HG03558 (cell line): Measurements from ENCODE around the gene TPM3.
"Not testable (repeated sequence)": the region's sequence is repeated elsewhere in the genome, so short reads cannot be mapped to it uniquely, and the experiment has no call there.

ENCODE experiments used
- ATAC-seq: cut with Tn5 transposase; IDR thresholded peaks from one replicate; pipeline ENCODE4 v1.9.1; 2021; ENCODE audit warnings: moderate number of reproducible peaks; ENCODE audit not compliant: unreplicated experiment; ENCODE audit errors: extremely low read depth

TPM3 gene

DNA sequence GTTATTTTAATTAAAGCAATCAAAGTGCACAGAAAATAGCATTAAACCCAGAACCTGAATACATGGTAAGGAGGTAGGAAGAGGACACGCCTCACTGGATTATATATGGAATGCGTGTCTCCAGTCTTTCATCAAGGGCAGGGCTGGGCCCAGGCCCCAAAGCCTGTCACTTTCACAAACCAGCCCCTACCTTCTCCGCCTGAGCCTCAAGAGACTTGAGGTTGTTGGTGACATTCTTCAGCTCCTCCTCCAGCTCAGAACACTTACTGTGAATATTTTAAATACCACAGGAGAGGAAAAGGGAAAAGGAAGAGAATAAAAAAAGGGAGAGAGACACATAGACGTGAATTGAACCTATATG lies 20.7 kb downstream of the TPM3 start:
- ATAC-seq = no peak

- no peak for ATAC-seq
Observed at GRCh38 chr1:154170547-154171222, 21.2 kb downstream of the TPM3 start.

GRCh38 chr1:154167461-154167860 lies 24.4 kb downstream of the TPM3 start:
- no peak for ATAC-seq

GRCh38 chr1:154166207-154166606 lies 25.7 kb downstream of the TPM3 start:
- no peak for ATAC-seq

DNA sequence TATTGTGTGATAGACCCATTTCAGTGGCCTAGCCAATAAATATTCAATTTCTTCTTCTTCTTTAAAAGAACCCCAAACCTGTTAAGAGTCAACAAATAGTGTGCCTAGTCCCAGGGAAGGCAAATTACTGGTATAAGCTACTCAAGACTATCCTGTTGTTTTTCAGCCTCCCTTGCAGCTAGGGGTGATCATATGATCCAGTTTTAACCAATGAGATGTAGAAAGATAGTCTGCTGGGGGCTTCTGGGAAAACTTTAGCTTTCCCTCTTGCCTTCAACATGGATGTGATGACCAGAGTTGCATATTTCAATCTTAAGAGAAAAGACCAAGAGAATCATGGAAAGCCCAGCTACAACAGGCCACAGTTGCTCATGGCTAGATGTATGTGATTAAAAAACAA lies 32.3 kb downstream of the TPM3 start:
- no peak for ATAC-seq

DNA sequence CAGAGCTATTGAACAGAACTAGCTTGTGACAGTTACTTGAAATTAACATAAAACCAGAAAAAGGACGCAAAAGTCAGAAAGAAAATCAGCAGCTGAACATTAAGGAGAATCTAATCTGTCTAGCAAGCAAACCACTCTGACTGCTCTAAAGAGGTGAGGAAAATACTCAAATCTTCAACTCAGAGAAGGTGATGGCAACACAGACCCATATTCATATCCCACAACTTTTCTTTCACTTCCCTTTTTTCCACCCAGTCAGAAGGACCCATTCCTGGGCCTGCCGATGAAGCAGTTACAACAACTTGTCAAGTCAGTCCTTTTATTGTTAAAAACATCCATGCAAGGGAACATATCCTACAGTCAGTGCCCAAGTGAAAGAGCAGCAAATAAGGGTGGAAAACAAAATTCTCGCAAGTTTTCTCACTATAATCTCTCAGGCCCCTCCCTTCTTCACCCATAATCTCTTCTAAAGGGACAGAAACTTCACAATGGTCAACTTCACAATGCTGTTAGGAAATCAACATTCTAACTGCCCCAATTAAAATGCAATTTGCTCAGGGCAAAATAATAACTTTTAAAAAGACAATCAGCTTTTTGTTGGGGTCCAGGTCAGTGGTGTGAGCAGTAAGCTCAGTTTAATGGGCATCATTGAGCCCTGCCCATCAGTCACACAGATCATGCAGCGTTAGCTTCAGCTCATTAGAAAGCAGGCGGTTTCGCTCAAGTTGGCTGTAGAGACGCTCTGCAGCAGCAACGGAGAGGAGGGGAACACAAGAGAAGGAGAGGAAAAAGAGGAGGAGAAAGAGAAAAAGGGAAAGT lies 33.4 kb downstream of the TPM3 start:
- ATAC-seq = no peak

DNA sequence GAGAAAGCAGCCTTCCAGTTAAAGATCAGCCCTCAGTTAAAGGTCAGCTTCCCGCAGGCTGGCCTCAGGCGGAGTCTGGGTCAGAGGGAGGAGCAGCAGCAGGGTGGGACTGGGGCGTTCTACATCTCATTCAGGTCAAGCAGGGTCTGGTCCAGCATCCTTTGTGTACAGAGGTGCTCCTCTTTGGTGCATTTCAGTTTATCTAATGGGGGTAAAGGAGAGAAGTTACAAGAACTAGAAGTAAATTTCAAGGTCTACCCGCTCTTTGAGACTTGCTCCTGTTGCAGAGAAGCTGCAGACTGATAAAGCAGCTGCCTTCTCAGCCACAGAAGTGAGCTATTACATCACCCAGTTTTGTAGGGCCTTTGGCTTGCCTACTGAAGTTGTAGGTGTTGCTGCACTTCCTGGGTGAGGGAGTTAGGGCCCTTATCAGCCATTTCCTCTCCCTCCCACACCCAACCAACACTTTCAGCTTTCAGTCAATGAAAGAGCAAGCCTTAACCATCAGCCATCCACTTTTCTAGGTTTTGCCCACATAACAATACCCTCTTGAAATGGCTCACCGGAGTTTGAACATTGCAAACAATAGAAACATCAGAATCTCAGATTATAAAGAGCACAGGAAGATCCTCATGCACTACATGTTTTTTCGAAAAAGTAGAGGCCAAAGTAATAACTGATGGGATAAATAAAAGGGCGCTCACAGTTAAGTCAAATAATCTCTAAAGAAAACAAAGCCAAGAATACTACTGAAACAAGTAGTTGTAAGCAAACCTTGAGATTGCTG lies 34.2 kb downstream of the TPM3 start:
- no peak for ATAC-seq

DNA sequence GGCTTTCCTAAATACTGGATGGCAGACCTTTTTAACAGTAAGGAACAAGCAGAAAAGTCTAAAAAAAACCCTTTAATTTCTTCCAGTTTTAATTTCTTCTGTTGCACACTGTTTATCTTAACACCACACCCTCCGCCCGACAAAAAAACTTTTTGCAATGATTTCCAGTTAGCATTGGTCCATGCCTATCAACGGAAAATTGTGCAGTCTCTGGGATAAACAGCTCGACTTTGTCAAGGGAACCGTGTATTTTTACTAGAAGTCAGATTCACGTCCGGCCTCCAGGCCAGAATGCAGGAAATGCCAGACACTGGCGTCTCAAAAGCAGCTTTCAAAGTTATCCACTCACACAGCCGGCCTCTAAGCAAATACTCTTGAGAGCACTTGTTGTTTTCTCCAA lies 36.6 kb downstream of the TPM3 start:
- no peak for ATAC-seq

GRCh38 chr1:154154534-154155191 lies 37.2 kb downstream of the TPM3 start, which contains the start of gene NUP210L:
Gene NUP210L, minus strand, starts transcription at chr1:154155073.
- no peak for ATAC-seq

- ATAC-seq = no peak
Observed at GRCh38 chr1:154154053-154154452, 37.8 kb downstream of the TPM3 start.

DNA sequence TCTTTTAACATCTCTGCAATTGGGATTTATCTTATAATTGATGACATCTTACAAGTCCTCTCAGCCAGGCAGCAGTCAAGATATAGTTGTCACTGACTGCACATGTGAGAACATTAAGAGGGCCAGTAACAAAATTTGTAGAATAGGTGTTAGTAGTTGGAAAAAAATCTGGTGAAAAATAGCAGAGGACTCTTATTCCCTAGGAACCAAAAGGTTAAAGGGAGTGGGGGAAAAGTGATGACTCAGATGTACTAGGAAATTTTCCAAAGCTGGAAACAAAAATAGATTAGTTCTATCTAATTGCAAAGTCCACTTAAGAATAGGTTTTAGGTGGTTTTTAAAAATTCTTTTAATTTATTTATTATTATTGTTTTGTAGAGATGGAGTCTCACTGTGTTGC lies 40.6 kb downstream of the TPM3 start:
- ATAC-seq = no peak

DNA sequence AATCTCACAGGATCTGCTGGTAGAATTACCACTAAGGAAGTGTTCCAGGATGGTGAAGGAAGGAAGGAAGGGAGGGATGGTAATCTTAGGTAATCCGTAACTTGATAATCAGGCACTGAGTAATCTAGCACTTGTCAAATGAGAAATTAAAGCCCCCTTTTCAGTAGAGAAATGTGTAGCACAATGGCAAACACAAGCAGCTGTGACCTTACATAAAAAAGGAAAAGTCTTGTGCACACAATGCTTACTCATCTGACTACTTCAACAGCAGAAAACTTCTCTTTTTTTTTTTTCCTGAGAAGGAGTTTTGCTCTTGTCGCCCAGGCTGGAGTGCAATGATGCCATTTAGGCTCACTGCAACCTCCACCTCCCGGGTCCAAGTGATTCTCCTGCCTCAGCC lies 43.1 kb downstream of the TPM3 start:
- no peak for ATAC-seq

DNA sequence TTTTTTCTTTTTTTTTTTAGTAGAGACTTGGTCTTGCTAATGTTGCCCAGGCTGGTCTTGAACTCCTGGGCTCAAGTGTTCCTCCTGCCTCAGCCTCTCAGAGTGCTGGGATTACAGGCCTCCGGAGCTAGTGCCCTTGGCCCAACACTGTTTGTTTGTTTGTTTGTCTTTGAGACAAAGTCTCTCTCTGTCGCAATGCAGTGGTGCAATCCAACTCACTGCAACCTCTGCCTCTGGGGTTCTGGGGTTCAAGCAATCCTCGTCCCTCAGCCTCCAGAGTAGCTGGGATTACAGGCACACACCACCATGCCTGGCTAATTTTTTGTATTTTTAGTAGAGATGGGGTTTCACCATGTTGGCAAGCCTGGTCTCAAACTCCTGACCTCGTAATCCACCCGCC lies 44.4 kb downstream of the TPM3 start:
- not testable (repeated sequence) for ATAC-seq

- ATAC-seq = no peak
Observed at GRCh38 chr1:154145986-154146385, 45.9 kb downstream of the TPM3 start.

DNA sequence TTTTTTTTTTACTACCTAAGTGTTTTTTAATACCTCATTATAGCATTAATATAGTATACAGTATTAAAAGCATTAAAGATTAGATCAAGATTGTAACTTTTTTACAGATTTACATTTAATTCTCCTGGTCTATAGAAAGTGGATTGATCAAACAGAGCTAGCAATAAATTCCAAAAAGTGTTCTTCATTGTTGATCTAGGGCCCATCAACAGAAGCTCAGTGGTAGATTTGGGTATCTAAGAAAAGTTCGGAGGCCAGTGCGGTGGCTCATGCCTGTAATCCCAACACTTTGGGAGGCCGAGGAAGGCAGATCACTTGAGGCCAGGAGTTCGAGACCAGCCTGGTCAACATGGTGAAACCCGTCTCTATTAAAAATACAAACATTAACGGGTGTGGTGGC lies 49.5 kb downstream of the TPM3 start:
- no peak for ATAC-seq

DNA sequence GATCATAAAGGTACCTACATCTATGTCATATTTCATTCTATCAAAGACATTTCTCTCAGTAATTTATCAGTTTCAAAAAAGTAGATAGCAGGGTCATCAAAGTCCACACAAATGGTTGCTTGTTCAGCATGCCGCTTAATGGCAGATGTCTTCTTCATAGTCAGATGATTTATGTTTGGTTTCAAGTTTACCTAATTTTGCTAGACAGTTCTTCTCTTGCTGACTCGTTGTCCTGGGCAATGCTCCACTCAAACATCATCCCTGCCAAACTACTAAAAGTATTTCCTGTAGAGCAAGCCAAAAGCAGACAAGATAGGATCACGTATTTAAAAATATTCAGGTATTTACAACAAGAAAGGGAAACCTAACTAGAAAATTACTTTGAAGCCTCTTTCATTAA lies 50.7 kb downstream of the TPM3 start:
- ATAC-seq = no peak

DNA sequence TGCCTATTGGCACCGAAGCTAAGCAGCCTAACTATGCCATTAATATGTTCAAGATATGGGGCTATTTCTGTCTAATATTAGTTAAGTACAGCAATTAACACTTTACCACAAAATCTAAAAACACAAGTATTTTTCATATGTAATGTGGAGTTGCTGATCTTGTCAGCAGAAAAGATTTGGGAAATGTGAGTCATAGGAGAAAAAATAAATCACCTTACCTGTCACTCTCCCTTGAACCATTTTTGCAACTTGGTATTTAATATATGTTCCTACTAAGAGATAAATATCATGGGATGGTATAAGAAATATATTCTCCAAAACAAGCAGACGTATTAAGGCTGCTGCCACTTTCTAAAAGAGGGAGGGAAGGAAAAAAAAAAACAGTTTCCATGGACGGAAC lies 54.0 kb downstream of the TPM3 start:
- no peak for ATAC-seq

- no peak for ATAC-seq
Observed at GRCh38 chr1:154133256-154133655, 58.6 kb downstream of the TPM3 start.

- ATAC-seq = no peak
Observed at GRCh38 chr1:154129391-154129970, 62.4 kb downstream of the TPM3 start.

GRCh38 chr1:154123205-154123604 lies 68.7 kb downstream of the TPM3 start:
- not testable (repeated sequence) for ATAC-seq
